WTC11 (cell line): ENCODE data around the gene SH3BGR.

Source experiments
- ATF1 ChIP-seq: sonication (generic); formaldehyde crosslinking; IDR thresholded peaks from 2 replicates; pipeline ENCODE4 v1.8.1; 2023; ENCODE audit warnings: mild to moderate bottlenecking, moderate library complexity, missing genetic modification reagents
- FOXJ3 ChIP-seq: sonication (generic); formaldehyde crosslinking; IDR thresholded peaks from 2 replicates; pipeline ENCODE4 v1.9.0; 2021; ENCODE audit warnings: missing genetic modification reagents, mild to moderate bottlenecking, borderline replicate concordance
- FOXK1 ChIP-seq: sonication (generic); formaldehyde crosslinking; IDR thresholded peaks from 2 replicates; pipeline ENCODE4 v1.8.0; 2022; ENCODE audit warnings: mild to moderate bottlenecking, moderate library complexity, missing genetic modification reagents
- JAZF1 ChIP-seq: fragments of 250-450 bp; sonication (Bioruptor Pico); IDR thresholded peaks from 2 replicates; pipeline ENCODE4 v1.9.0; 2021; ENCODE audit warnings: moderate library complexity, mild to moderate bottlenecking, inconsistent platforms
- MXD4 ChIP-seq: fragments of 250-450 bp; sonication (Bioruptor Pico); IDR thresholded peaks from 2 replicates; pipeline ENCODE4 v1.8.0; 2021; ENCODE audit warnings: mild to moderate bottlenecking, moderate library complexity, borderline replicate concordance
- ZNF423 ChIP-seq: fragments of 250-450 bp; sonication (Bioruptor Pico); IDR thresholded peaks from 2 replicates; pipeline ENCODE4 v2.1.2; 2022; ENCODE audit warnings: mild to moderate bottlenecking, moderate library complexity
- TF ChIP-seq, protein P1 (sequence below): sonication (generic); formaldehyde crosslinking; IDR thresholded peaks from 2 replicates; pipeline ENCODE4 v1.8.0; 2022; ENCODE audit warnings: missing genetic modification reagents
- TF ChIP-seq, protein P2 (sequence below): fragments of 200-600 bp; IDR thresholded peaks from 2 replicates; pipeline ENCODE4 v1.8.0; 2022; ENCODE audit warnings: antibody characterized with exemption
- TF ChIP-seq, protein P3 (sequence below): sonication (generic); formaldehyde crosslinking; IDR thresholded peaks from 2 replicates; pipeline ENCODE4 v1.8.1; 2023; ENCODE audit warnings: mild to moderate bottlenecking, missing genetic modification reagents, borderline replicate concordance
- TF ChIP-seq, protein P4 (sequence below): fragments of 250-450 bp; sonication (Bioruptor Pico); IDR thresholded peaks from 2 replicates; pipeline ENCODE4 v2.1.2; 2022; ENCODE audit warnings: mild to moderate bottlenecking, moderate library complexity
- TF ChIP-seq, protein P5 (sequence below): sonication (generic); formaldehyde crosslinking; IDR thresholded peaks from 2 replicates; pipeline ENCODE4 v1.8.1; 2022; ENCODE audit warnings: missing genetic modification reagents, borderline replicate concordance
- TF ChIP-seq, protein P6 (sequence below): sonication (generic); formaldehyde crosslinking; IDR thresholded peaks from 2 replicates; pipeline ENCODE4 v1.8.1; 2023; ENCODE audit warnings: mild to moderate bottlenecking, missing genetic modification reagents
- TF ChIP-seq, protein P7 (sequence below): sonication (generic); formaldehyde crosslinking; conservative IDR thresholded peaks from 2 replicates; pipeline ENCODE4 v1.8.1; 2022; ENCODE audit warnings: mild to moderate bottlenecking, missing genetic modification reagents

DNA sequence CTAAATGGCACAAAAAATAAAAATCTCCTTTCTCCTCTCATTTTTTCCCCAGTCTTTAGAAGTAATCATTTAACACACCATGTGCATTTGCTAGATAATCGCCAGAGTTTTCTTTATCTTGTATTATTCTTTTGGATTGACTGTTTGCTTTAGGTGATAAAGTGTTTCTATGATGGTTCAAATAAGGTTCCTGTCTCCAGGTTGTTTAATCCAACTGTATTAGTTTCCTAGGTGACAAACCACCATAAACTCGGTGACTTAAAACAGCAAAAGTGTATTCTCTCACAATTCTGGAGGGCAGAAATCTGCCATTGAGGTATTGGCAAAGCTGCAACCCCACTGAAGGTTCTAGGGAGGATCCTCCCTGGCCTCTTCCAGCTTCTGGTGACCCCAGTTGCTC, 109.4 kb downstream of the SH3BGR start:
- TF ChIP-seq MXD4 (CRISPR knock-in tag) (no peak), JAZF1 (CRISPR knock-in tag) (no peak), ATF1 (CRISPR knock-in tag) (no peak), FOXJ3 (CRISPR knock-in tag) (no peak), ZNF423 (no peak), FOXK1 (CRISPR knock-in tag) (no peak)
- TF ChIP-seq, protein P1, sequence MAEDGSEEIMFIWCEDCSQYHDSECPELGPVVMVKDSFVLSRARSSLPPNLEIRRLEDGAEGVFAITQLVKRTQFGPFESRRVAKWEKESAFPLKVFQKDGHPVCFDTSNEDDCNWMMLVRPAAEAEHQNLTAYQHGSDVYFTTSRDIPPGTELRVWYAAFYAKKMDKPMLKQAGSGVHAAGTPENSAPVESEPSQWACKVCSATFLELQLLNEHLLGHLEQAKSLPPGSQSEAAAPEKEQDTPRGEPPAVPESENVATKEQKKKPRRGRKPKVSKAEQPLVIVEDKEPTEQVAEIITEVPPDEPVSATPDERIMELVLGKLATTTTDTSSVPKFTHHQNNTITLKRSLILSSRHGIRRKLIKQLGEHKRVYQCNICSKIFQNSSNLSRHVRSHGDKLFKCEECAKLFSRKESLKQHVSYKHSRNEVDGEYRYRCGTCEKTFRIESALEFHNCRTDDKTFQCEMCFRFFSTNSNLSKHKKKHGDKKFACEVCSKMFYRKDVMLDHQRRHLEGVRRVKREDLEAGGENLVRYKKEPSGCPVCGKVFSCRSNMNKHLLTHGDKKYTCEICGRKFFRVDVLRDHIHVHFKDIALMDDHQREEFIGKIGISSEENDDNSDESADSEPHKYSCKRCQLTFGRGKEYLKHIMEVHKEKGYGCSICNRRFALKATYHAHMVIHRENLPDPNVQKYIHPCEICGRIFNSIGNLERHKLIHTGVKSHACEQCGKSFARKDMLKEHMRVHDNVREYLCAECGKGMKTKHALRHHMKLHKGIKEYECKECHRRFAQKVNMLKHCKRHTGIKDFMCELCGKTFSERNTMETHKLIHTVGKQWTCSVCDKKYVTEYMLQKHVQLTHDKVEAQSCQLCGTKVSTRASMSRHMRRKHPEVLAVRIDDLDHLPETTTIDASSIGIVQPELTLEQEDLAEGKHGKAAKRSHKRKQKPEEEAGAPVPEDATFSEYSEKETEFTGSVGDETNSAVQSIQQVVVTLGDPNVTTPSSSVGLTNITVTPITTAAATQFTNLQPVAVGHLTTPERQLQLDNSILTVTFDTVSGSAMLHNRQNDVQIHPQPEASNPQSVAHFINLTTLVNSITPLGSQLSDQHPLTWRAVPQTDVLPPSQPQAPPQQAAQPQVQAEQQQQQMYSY (CRISPR knock-in tag) = no peak
- TF ChIP-seq, protein P2, sequence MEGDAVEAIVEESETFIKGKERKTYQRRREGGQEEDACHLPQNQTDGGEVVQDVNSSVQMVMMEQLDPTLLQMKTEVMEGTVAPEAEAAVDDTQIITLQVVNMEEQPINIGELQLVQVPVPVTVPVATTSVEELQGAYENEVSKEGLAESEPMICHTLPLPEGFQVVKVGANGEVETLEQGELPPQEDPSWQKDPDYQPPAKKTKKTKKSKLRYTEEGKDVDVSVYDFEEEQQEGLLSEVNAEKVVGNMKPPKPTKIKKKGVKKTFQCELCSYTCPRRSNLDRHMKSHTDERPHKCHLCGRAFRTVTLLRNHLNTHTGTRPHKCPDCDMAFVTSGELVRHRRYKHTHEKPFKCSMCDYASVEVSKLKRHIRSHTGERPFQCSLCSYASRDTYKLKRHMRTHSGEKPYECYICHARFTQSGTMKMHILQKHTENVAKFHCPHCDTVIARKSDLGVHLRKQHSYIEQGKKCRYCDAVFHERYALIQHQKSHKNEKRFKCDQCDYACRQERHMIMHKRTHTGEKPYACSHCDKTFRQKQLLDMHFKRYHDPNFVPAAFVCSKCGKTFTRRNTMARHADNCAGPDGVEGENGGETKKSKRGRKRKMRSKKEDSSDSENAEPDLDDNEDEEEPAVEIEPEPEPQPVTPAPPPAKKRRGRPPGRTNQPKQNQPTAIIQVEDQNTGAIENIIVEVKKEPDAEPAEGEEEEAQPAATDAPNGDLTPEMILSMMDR = no peak
- TF ChIP-seq, protein P3, sequence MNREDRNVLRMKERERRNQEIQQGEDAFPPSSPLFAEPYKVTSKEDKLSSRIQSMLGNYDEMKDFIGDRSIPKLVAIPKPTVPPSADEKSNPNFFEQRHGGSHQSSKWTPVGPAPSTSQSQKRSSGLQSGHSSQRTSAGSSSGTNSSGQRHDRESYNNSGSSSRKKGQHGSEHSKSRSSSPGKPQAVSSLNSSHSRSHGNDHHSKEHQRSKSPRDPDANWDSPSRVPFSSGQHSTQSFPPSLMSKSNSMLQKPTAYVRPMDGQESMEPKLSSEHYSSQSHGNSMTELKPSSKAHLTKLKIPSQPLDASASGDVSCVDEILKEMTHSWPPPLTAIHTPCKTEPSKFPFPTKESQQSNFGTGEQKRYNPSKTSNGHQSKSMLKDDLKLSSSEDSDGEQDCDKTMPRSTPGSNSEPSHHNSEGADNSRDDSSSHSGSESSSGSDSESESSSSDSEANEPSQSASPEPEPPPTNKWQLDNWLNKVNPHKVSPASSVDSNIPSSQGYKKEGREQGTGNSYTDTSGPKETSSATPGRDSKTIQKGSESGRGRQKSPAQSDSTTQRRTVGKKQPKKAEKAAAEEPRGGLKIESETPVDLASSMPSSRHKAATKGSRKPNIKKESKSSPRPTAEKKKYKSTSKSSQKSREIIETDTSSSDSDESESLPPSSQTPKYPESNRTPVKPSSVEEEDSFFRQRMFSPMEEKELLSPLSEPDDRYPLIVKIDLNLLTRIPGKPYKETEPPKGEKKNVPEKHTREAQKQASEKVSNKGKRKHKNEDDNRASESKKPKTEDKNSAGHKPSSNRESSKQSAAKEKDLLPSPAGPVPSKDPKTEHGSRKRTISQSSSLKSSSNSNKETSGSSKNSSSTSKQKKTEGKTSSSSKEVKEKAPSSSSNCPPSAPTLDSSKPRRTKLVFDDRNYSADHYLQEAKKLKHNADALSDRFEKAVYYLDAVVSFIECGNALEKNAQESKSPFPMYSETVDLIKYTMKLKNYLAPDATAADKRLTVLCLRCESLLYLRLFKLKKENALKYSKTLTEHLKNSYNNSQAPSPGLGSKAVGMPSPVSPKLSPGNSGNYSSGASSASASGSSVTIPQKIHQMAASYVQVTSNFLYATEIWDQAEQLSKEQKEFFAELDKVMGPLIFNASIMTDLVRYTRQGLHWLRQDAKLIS = no peak
- TF ChIP-seq, protein P4, sequence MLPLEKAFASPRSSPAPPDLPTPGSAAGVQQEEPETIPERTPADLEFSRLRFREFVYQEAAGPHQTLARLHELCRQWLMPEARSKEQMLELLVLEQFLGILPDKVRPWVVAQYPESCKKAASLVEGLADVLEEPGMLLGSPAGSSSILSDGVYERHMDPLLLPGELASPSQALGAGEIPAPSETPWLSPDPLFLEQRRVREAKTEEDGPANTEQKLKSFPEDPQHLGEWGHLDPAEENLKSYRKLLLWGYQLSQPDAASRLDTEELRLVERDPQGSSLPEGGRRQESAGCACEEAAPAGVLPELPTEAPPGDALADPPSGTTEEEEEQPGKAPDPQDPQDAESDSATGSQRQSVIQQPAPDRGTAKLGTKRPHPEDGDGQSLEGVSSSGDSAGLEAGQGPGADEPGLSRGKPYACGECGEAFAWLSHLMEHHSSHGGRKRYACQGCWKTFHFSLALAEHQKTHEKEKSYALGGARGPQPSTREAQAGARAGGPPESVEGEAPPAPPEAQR (CRISPR knock-in tag) = no peak
- TF ChIP-seq, protein P5, sequence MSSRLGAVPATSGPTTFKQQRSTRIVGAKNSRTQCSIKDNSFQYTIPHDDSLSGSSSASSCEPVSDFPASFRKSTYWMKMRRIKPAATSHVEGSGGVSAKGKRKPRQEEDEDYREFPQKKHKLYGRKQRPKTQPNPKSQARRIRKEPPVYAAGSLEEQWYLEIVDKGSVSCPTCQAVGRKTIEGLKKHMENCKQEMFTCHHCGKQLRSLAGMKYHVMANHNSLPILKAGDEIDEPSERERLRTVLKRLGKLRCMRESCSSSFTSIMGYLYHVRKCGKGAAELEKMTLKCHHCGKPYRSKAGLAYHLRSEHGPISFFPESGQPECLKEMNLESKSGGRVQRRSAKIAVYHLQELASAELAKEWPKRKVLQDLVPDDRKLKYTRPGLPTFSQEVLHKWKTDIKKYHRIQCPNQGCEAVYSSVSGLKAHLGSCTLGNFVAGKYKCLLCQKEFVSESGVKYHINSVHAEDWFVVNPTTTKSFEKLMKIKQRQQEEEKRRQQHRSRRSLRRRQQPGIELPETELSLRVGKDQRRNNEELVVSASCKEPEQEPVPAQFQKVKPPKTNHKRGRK = no peak
- TF ChIP-seq, protein P6, sequence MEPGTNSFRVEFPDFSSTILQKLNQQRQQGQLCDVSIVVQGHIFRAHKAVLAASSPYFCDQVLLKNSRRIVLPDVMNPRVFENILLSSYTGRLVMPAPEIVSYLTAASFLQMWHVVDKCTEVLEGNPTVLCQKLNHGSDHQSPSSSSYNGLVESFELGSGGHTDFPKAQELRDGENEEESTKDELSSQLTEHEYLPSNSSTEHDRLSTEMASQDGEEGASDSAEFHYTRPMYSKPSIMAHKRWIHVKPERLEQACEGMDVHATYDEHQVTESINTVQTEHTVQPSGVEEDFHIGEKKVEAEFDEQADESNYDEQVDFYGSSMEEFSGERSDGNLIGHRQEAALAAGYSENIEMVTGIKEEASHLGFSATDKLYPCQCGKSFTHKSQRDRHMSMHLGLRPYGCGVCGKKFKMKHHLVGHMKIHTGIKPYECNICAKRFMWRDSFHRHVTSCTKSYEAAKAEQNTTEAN (CRISPR knock-in tag) = no peak
- TF ChIP-seq, protein P7, sequence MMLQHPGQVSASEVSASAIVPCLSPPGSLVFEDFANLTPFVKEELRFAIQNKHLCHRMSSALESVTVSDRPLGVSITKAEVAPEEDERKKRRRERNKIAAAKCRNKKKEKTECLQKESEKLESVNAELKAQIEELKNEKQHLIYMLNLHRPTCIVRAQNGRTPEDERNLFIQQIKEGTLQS = no peak
